ENCODE measurements around the gene ZBTB20.

The ZBTB20 gene

DNA sequence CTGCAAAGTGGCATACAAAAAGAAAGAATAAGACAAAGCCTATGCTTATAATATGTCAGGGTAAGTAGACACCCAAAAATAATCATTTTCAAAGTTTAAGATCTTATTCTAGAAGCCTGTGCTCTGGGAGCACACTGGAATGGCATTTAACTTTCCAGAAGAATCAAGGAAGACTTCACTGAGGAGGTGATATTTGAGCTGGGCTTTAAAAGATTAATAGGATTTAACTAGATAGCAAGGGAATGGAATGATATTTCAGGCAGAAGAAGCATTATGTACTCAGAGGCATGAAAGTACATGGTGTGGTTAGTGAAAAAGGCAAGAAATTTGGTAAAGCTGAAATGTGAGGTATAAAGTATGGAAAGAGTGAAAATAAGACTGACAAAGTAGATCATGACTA lies 106.8 kb downstream of the ZBTB20 start:
- TF ChIP-seq, protein P1, sequence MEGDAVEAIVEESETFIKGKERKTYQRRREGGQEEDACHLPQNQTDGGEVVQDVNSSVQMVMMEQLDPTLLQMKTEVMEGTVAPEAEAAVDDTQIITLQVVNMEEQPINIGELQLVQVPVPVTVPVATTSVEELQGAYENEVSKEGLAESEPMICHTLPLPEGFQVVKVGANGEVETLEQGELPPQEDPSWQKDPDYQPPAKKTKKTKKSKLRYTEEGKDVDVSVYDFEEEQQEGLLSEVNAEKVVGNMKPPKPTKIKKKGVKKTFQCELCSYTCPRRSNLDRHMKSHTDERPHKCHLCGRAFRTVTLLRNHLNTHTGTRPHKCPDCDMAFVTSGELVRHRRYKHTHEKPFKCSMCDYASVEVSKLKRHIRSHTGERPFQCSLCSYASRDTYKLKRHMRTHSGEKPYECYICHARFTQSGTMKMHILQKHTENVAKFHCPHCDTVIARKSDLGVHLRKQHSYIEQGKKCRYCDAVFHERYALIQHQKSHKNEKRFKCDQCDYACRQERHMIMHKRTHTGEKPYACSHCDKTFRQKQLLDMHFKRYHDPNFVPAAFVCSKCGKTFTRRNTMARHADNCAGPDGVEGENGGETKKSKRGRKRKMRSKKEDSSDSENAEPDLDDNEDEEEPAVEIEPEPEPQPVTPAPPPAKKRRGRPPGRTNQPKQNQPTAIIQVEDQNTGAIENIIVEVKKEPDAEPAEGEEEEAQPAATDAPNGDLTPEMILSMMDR (conservative IDR thresholded peaks at IDR 0.05; ENCODE audit: control insufficient read depth, insufficient read depth, low read depth, low read length): no peak
- DNase-seq (ENCODE audit: low read depth): no peak
- no peak overlapping the region for H3K4me3 ChIP-seq (ENCODE audit: control insufficient read depth, low read depth, low read length)

DNA sequence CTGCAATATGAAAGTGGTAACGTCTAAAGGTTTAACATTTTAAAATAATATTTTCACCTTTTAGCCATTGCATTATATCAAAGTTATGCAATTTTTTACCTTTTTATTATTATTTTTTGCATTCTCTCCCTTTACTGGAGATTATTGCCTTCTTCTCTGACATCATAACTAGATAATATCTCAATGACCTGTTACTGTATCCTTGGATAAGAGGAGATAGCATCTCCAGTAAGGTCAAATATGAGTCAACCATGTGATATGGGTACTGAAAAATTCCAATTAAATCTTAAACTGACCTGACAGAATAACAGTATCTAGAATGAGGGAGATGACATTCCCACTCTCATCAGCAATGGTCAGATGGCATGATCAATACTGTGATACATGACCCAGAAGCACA lies 108.3 kb downstream of the ZBTB20 start:
- DNase-seq (ENCODE audit: low read depth): no peak
- H3K4me3 ChIP-seq (ENCODE audit: control insufficient read depth, low read depth, low read length): no peak overlapping the region
- TF ChIP-seq, protein P1 (conservative IDR thresholded peaks at IDR 0.05; ENCODE audit: control insufficient read depth, insufficient read depth, low read depth, low read length): no peak

DNA sequence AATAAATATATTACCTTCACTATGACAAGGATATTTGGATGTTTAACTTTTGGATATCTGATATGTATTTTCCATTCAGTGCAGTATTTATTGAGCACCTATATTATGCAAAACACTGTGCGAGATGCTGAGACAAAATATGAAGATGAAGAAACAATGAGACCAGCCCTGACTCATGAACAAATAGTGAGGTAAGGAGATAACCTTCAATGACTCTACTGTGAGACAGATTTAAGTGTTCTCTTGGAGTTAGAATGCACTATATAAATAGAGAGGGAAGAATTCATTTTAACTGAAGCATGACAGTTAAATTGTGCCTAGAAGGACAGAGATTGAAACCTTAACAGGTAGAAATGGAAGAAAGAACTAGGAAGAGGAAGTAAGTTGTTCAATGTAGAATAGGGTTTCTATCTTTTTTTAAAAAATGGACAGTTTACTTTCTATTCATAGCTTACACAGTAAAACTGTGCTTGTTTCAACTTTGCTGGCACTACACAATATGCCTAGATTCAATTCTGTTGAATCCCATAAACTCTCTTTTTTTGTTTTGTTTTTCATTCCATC lies 124.2 kb downstream of the ZBTB20 start:
- TF ChIP-seq, protein P1 (conservative IDR thresholded peaks at IDR 0.05; ENCODE audit: control insufficient read depth, insufficient read depth, low read depth, low read length): no peak
- DNase-seq (ENCODE audit: low read depth): no peak
- no peak overlapping the region for H3K4me3 ChIP-seq (ENCODE audit: control insufficient read depth, low read depth, low read length)

DNA sequence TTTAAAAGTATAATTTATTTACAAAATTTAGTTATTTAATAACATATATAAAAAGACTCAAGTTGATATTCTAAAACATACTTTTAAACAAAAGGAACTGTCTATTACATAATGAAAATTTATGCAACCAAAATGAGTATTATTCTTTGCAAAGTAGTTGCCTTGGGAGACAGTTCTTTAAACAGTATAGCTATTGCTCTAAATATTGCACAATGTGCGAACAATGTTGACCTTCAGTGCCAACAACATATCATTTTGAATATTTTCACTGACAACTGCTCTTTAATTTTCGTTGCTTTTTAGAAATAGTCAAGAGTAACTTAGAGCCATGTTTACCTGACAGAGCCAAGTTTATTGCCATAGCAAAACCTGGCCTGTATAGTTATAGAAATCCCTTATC lies 124.9 kb downstream of the ZBTB20 start:
- TF ChIP-seq, protein P1 (conservative IDR thresholded peaks at IDR 0.05; ENCODE audit: control insufficient read depth, insufficient read depth, low read depth, low read length): no peak
- no peak overlapping the region for H3K4me3 ChIP-seq (ENCODE audit: control insufficient read depth, low read depth, low read length)

DNA sequence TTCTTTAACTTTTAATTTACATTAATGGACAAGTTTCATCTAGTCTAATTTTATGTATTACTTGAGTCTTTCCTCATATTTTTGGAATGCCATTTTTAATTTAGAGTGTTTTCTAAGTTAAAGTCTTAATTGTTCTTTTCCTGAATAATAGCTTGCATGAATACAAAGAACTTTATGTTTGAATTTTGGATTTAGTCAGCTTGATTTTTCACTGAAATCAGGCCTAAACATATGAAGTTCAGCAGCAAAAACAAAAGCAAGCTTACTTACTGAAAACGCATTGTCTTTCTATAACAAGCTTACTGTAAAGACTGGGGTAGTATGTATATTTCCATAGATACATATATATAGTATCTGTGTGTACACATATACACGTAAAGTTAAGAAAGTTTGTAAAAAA lies 126.0 kb downstream of the ZBTB20 start:
- TF ChIP-seq, protein P1 (conservative IDR thresholded peaks at IDR 0.05; ENCODE audit: control insufficient read depth, insufficient read depth, low read depth, low read length): no peak
- no peak overlapping the region for H3K4me3 ChIP-seq (ENCODE audit: control insufficient read depth, low read depth, low read length)
- no peak for DNase-seq (ENCODE audit: low read depth)

More for the DNA sequence above, 124.9 kb downstream of the ZBTB20 start:
- DNase-seq (ENCODE audit: low read depth): no peak

DNA sequence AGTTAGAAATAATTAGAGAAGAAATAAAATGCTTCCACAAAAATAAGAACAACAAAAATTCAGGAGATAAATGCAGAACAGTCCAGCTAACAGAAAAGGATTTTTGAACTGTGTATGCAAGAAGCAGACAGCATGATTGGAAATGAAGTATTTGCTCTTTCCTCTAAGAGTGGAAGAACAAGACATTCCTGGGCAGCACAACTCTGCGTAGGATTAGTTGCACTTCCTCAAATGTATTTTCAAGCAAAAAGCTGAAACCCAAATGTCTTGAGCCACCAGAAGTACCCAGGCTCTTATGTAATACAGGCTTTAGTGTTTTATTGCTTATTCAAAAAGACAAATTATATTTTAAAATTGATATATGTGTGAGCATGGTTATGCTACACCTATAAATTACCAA lies 127.2 kb downstream of the ZBTB20 start:
- H3K4me3 ChIP-seq (ENCODE audit: control insufficient read depth, low read depth, low read length): no peak overlapping the region
- TF ChIP-seq, protein P1 (conservative IDR thresholded peaks at IDR 0.05; ENCODE audit: control insufficient read depth, insufficient read depth, low read depth, low read length): no peak
- no peak for DNase-seq (ENCODE audit: low read depth)

DNA sequence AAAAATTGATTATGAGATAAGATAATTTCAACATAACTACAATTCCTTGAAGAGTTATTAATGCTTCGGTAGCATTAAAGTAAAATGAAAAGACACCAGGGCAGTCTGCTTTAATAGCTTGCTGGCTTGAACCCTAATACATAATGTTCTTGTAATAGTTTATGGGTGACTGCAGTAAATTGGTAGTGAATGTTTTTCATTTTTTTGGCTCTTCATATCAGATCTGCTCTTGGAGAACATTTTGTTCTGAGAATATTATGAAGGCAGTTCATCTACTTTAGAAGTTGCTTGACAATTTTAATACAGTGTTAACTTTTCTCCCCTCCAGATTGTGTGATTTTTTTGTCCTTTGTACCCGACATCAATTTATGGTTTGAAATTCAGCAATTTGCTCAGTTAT lies 128.4 kb downstream of the ZBTB20 start:
- TF ChIP-seq, protein P1 (conservative IDR thresholded peaks at IDR 0.05; ENCODE audit: control insufficient read depth, insufficient read depth, low read depth, low read length): no peak
- H3K4me3 ChIP-seq (ENCODE audit: control insufficient read depth, low read depth, low read length): no peak overlapping the region
- DNase-seq (ENCODE audit: low read depth): no peak
